IPS DF 4.7 (cell line): Measurements from ENCODE around the gene MTTP.
A peak's percentile ranks its signal among the peaks of the same experiment; 100 is the strongest.

ENCODE experiments used
- DNase-seq: peaks from one replicate; pipeline ENCODE4 v3.0.0-alpha.2; 2013; ENCODE audit warnings: low spot score; ENCODE audit errors: extremely low read depth

The MTTP gene

DNA sequence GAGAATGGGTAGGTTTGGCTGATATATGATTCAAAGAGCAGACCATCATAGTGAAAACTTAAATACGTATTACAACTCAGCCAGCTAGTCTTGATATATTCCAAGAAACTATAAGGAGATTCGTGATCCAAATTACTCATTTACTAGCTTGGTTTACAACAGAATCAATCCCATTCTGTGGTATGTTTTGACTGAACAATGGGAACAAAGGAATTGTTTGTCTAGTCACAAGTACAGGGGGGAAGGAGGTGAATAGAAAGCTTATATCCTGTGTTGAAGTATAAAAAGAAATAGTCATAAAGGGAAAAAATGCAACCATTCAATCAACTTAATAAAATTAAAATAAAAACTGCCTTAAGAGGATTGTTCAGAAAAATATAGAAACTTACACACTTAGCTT, 66.1 kb downstream of the MTTP start:
- no peak for DNase-seq

DNA sequence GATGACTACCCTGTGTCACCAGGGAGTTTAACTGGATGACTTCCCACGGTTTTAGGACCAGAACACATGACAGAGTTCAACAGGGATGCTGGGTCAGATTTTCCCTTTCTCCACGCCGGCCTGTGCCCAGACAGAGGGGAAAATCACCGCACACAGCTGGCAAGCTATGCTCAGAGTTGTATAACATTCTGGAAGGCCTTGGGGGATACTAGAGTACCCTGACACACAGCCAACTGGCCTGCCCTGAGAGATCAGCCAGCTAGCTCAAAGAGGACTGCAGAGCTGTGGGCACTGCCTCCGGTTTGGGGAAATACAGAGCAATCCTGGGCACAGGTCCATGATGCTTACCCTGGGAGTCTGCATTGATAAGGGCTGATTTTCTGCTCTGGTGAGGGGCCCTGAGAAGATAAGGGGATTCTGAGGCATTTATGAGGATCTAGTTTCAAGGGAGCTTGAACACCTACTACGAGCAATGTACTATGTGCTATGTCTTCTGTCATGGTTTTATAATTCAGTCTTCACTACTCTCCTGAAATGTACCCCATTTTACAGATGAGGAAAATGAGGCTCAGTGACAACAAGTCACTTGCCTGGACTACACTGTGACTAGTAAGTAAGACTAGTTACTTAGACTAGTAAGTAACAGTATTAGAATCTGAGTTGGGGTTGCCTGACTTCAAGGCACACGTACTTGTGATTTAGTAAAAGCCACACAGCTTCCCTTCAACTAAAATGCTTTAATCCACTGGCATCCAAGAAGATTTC, 68.3 kb downstream of the MTTP start:
- no peak for DNase-seq

DNA sequence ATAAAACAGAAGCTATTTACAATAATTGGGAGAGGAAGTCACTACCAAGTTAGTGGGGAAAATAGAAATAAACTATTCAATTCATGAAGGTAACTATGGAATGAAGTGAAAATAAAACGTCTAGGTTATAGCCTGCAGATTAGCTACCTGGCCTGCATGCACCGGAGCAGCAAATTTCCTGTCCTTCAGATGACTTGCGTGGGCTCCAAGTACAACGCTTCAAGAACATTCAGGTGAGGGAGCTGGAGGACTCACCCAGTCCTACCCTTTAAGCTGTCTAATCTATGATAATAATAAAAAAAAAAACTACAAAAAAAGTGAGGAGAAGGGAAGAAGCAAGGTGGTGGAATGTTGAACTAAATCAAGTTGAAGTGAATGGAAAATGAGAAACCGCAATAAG, 69.8 kb downstream of the MTTP start:
- DNase-seq = no peak

DNA sequence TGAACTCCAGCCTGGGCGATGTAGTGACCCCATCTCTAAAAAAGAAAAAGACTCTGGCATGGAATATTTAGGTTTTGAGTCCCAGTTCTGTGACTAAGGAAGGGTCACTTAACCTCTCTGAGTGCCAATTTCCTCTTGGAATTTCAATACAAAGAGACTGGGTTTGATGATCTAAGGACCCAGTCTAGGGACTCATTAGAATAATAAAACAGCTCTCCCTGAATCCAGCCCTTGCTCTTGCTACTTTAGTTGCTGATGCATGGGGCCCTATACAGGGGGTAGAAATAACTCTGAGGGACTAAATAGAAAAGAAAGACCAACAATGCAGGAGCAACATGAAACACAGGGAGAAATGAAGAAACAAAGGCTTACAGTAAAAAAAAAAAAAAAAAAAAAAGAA, 70.4 kb downstream of the MTTP start:
- DNase-seq = peak; percentile 81

DNA sequence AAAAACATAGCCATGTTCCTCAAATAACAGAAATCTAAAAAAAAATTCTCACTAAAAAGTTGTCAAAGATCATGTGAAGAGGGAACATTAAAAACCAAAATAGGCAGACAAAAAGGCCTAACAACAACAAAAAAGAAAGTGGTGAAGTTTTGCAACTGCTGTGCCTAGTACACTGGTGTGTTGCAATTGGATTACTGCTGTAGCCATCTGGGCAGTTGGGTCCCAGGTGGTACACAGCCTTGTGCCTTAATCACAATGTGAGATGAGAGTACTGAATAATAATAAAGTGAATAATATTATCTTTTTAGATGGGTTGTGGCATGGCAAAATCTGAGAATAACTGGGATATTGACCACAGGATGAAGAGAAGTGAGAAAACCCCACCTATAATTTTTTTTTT, 71.0 kb downstream of the MTTP start:
- no peak for DNase-seq

DNA sequence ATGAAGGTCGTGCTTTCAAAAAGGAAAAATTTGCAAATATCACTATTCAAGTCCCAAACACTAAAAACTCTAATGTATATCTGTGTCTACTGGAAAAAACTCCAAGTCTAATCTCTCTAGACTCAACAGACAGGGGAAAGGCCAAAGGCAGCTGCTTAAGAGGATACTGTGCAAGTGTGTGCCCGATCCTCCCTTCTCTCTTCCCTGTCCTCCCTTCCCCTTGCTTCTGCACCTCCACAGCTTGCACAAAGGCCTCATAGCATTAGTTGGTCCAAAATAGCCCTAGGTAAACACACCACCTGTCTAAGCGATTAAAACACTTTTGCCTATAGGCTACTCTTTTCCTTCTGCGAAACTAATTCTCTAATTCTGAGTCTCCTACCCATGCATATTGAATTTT, 72.4 kb downstream of the MTTP start:
- no peak for DNase-seq

DNA sequence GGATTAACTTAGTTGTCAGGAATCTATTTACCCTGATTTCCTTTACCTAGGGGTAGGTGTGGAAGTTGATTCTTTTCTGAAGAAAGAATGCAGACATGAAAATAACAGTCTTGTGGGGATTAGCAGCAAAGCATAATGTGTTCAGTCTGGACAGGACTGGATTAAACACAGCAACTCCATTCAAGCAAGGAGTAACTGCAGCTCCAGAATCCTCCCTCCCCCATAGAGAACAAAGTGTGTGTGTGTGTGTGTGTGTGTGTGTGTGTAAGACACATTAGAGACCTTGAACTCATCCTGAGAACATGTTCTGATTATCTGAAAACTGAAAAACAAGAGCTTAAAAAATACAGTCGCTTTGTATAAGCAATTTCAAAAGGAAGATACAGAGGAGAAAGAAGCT, 73.7 kb downstream of the MTTP start:
- no peak for DNase-seq

DNA sequence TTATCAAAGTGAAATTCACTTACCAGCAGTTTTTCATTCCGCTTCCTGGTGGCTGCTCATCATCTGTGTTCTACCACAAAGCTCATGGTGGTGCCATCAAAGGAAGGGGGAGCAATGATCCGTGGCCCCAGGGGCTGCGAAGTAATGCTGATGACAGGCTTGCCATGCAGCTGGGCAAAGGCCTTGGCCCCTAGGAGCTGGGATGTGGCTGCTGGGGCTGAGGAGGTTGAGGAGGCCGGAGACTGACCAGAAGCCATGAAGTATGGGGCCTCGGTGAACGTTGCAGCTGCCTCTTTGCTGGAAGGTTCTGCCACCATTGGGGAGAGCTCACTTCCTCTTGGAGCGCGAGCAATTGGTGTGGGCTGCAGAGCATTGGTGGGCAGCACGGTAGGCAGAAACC, 74.6 kb downstream of the MTTP start:
- DNase-seq = no peak

DNA sequence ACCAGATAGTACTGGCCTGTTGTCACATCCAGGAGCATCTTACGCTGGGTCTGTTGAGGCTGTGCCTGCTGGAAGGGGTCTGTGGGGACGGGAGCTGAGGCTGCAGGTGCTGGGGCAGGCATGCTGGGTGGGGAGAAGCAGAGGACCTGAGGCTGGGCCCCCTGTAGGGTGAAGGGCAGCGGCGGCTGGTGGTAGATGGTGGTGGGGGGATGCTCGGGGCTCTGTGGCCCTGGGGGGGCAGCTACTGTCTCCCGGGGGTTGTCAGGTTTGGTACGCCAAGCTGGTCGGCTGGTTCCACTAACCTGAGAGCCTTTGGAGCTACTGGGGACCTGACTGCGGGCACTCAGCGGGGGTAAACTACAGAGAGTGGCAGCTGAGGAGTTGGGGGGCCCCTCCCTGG, 75.2 kb downstream of the MTTP start:
- no peak for DNase-seq

DNA sequence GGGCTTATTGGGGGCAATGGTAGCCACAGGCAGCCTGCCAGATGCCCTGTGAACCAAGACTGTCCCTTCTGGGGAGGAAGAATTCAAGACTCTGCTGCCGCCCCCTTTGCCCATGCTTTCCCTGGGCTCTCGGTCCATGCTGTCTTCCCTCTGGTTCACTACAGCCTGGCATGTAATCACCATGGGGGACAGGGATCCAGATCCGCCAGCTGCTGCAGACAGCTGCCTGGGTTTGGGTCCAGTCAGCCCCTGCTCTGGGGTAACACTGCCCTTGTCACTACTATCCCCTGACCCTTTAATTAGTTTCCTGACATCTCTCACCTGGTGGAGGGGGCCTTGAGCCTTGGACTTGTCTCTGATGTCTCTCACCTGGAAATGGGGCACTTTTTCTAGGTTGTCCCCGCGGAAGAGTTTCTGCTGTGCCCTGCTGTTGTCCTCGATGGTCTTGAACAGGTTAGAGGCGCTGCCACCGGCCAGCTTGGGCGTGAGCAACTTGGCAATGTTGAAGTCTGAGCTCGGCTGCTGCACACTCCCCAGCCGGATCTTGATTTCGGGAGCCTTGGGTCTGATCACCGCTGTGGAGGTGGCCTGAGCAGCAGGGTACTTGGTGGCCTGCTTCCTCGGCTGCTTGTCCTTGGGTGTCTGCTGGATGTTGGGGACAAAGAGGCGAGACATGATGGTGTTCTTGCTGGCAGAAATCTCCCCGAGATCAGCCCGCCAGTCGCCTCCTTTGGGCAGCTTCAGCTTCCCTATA, 76.6 kb downstream of the MTTP start:
- no peak for DNase-seq

DNA sequence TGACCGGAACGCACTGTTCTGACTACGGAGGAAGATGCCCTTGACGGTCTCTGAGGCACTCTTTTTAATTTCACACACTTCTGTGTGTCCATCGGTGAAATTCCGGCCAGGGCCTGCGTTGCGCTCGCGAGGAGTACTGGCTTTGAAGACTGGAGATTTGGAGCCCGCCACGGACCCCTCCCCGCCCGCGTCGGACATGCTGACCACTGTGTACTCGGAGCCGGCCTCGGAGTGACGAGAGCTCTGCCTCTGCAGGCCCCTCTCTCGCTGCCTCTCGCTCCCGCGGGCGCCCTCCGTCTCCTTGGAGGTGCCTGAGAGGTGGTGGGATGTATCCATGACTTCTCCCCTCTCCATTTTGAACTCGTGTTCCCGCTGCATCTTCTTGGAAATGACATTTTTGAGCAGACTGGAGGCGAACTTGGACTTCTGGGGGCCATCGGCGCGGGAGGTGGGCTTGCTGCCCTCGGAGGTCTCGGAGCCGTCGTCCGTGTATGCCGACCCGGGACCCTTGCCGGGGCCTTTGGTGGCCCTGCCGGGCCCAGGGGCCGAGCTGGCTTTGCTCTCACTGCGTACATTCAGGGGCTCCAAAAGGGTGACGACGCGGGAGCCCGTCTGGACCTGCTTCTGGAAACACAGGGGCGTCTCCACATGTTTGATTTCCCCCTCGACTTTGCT, 77.3 kb downstream of the MTTP start:
- DNase-seq = no peak

DNA sequence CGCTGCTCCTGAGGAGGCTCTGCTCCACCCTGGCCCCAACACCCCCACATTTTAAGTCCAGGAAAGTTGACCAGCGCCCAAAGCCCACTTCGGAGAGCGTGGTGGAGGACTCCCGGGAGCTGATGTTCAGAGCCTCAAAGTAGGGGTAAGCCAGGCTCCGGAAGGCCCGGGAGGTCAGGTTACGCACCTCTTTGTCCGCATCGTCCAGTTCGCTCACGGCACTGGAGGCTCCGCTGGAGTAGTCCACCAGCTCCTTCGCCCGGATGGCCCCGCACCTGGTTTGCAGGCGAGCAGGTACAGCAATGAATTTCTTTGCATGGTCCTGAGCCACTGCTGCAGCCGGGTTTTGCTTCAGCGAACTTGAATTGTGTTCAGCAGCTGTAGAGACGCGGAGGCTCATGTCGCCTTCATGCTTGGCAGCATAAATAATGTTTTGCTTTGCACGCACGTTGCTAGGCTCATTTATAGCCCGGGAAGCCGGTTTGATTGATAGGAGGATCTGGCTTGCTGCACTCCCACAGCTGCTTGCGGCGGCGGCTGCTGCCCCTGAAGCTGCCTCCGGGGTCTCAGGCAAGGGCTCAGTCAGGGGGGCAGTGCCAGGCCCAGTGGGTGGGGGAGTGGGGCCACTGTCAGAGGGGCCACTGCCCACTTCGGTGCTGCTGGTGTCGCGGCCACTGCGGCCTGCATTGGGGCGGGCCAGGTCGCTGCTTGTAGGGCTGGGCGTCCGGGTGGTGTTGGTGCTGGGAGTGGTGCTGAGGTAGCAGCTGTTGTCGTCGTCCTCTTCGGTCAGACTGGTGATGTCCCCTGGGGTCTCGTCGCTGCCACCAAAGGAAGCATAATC, 78.2 kb downstream of the MTTP start:
- no peak for DNase-seq

DNA sequence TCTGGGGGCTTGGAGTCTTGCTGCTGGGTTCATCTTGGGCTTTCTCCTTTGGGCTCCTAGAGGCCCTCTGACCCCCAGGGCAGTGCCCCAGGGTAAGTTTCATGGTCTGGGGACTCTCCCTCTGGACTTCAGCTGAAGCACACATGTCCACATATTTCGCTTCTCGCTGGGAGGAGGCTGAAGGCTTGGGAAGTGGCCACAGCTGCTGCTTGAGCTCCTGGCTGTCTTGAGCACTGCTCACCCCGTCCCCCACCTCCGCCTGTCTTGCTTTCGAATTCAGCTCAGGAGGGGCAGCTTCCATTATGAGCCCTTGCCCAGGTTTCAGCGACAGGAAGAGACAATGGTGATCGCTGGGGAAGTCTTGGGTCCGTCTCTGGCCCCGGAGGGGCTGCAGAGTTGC, 79.3 kb downstream of the MTTP start:
- no peak for DNase-seq

DNA sequence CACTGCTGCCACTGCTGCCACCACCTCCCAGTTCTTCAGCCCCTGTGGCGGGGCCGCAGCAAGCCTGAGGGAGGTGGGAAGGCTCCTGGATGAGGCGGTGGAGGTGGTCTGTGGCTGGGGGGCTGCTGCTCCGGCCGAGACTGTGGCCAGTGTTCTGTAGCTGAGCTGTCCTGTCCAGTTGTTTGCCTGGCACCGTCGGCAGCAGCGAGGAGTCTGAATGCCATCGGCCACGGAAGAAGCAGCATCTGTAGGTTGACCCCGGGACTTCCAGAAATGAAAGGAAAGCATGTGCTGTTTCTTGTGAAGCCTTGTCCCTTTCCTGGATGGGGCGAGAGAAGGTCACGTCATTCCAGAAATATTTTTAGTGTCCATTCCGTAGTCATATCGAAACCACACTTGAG, 79.7 kb downstream of the MTTP start:
- no peak for DNase-seq

DNA sequence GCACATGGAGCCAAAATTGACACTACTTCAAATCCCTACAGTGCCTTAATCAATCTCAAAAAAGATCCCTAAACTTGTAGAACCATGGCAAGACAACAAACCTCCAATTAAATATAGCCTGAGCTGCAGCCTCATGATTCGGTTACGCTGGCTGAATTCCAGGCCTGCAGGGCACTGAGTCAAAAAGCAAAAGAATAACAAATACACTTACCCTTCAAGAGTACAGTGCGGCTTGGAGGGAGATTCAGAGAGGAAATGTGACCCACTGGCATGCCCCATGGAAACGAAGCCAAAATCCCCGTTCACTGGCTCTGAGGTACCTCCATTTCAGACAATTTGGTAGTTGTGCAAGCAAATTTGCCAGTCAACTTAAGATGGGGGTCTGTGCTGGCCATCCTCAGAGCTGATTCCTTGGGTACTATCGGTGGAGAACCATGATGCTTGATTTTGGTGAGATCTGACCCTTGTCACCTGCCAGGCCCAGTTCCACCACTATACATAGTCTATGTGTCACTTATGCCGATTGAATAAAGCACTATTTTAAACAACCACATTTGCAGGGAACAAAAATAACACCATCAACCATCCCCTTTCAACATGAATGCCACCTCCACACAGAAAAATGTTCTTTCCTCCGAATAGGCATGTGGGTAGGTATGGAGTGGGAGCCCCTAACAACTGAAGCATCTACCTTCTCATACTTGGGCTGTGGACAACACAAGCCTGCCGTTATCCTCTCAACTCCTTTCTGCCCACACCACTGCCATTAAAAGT, 80.9 kb downstream of the MTTP start:
- no peak for DNase-seq

DNA sequence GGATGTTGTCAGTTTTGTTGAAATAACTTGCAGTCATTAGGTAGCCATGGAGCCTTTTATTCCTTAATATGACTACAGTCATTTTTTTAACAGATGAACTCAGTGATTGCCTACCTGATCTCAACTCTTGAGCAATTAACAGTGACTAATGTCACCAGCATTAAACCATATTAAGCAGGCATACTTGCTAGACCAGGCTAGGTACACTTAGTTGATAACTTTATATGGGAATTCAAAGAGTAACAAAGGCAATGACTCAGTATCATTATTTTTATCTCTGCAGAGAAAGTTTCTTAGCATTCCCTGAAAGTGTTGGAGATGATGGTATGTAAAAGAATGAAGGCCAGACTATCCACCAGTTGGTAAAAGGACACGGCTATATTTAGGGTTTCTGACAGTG, 83.2 kb downstream of the MTTP start, which contains the start of gene C4orf54:
TSS of gene C4orf54 (minus strand) at position 31 of the 400 bp plus-strand sequence. CDS start 3,180 bp downstream, outside the sequence.
- no peak for DNase-seq

DNA sequence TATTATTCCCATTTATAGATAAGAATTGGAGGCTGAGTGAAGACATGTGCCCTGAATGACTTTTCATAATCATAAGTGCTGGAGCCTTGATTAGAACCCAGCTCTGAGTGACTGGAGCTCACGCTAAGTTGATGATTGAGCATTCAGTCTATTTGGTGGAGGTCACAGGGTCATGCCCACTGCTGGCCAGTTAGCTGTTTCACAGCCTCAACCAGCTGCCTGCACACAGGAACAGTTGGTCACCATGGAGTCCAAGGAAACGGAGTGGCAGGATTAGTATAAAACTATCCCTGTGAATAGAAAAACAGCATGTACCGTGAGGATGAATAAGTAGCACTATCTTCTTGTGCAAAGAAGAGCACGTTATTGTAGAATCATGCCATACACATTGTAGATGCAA, 84.0 kb downstream of the MTTP start:
- DNase-seq = no peak

DNA sequence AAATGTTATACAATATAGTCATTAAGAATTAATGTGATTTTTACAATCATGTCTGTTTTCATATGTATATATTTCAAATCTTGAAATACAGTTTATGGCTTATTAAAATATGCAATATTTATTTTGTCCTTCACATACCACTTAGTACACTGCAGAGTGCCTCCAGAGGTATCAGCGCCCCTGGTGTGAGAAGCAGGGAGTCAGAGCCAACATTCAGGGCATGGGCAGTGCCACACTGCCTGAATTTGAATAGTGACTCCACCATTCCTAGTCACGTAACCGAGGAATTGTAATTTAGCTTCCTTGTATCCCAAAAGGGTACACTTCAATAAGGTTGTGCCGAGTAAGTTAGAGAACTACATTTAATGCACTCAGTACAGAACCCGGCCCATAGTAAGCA, 87.3 kb downstream of the MTTP start:
- DNase-seq = no peak

DNA sequence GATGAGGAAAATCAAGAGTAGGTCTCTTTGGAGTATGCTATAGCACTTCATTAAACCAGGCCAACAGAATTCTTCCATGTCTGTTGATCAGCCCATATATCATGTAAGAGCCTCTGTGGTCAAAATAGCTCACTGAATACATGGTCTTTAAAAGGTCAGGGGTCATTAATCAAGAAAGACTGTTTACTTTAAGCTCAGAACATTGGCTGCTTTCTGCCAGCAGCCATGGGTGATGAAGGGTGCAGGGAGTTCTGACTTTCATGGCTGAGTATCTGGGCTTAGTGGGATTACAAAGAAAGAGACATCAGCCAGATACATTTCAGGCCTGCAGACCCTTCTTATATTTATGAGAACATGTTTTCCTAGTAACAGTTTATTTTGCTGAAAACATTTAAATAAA, 90.1 kb downstream of the MTTP start:
- no peak for DNase-seq

DNA sequence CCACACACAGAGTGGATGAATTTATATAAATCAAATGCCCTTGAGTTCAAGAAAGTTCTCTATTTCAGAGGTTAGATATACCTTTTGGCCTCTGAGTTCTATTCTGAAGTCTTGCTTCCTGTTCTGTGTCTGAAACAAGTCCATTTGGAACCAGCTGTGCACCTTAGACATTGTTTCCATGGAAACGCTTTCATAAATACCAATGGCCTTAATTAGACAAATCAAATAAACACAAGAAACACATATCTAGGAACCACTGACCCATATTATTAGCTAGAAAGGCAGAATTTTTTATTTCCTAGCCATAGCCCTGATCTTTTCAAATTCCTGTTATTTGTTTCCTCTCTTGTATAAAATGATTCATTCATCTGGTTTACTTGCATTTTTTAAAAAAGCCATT, 91.4 kb downstream of the MTTP start:
- DNase-seq = no peak

DNA sequence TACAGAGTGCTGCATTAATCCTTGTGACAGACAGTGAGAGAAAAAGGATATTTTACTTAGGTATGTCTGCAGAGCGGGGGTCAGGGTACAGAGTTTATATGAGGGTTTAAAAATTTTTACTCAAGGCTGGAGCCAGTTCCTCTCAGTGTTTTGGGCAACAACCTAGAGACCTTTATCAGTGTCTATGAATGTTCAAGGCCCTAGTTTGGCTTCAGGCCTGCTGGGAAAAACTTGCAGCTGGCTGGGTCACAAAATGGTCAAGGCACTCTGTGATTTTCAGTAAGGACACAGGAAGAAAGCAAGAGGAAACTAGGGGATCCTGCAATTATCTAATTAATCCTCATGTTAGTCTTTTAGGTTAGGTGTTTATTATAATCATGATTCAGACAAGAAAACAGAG, 93.8 kb downstream of the MTTP start:
- DNase-seq = no peak
